AG04450 (cell line): Measurements from ENCODE around the gene ABCA2. TPM values are rescaled to one million over a fixed set of nuclear protein-coding genes. Genes with fewer than 3 reads are reported as not detected.

Source experiments
- CTCF ChIA-PET: fragments of 300-600, 350-600 bp; formaldehyde crosslinking; extraction: SDS; loops from one replicate; lab custom pipeline; 2022; ENCODE audit warnings: antibody characterized with exemption, inconsistent platforms; lab: Charles Lee
- POLR2A ChIA-PET: fragments of 350-600 bp; formaldehyde crosslinking; extraction: SDS; loops from one replicate; lab custom pipeline; 2021; ENCODE audit warnings: antibody characterized with exemption, inconsistent platforms; lab: Yijun Ruan, JAX
- DNase-seq: peaks from one replicate; pipeline ENCODE4 v3.0.0-alpha.2; 2011; ENCODE audit warnings: low read depth, low spot score
- H3K27ac ChIP-seq: one replicate; pipeline ENCODE4 v1.5.1; 2012; ENCODE audit warnings: low read depth, low read length, control low read depth
- H3K27me3 ChIP-seq: one replicate; pipeline ENCODE4 v1.6.0; 2012; ENCODE audit warnings: low read length; ENCODE audit not compliant: control insufficient read depth, insufficient read depth
- H3K4me3 ChIP-seq: 2 replicates; pipeline ENCODE4 v1.5.1; 2011; ENCODE audit warnings: mild to moderate bottlenecking, low read depth, low read length, control low read depth
- H3K9me3 ChIP-seq: 2 replicates; pipeline ENCODE4 v1.5.1; 2012; ENCODE audit warnings: low read length; ENCODE audit not compliant: control insufficient read depth, insufficient read depth
- polyA plus RNA-seq: library from polyadenylated mRNA; depleted of rRNA; stranded (reverse); fragments of >200 nt; gene quantifications from 2 replicates; pipeline ENCODE4 v1.2.3, GENCODE V29; 2011
- TF ChIP-seq, protein P1 (sequence below): IDR thresholded peaks from 2 replicates; pipeline ENCODE4 v1.5.1; 2011; ENCODE audit warnings: low read depth, low read length, control low read depth, inconsistent platforms

Gene ABCA2
- polyA plus RNA-seq, 1 experiment, result 4.7 TPM

DNA sequence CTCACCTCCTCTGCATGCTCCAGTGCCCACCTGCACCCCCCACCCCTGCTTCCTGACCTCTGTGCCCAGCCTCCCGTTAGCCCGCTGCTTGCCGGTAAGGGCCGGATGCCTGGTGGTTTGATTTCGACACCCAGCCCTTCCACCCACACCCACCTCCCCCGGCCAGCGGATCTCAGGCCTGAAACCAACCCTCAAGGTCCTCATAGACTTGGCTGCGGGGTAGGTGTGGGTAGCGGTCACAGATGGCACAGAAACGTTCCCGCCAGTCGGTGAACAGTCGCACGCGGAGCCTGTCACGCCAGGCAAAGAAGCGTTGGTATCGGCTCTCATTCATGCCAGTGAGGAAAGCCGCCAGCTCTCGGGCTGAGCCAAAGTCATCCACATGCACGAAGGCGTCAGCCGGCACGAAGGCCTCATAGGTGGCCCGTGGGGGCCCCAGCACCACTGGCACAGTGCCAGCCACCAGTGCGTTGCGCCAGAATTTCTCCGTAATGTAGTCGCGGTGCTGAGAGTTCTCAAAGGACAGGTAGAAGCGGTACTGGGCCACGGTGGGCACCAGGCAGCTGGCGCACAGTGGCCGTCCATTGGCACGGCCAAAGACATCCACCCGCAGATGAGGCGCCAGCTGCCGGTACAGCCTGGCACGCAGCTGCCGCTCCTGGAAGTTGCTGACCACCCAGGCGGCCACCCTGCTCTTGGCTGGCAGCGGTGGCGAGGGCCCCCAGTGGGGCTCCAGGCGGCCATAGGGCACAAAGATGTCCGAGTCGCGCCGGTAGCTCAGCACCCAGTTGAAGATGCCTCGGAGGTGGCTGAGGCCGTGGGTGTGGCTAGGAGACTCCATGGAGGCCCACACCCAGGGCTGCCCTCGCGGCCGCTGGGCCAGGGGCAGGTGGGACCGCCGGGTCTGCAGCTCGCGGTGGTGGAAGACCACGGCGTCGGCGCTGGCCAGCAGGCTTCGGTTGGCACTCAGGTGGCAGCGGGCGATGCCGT lies 2.8 kb upstream of the ABCA2 start:
- Histone ChIP-seq H3K27me3 (no peaks in the 10 kb centered on the region), H3K27ac (no peak overlapping the region), H3K9me3 (no peaks in the 10 kb centered on the region; the same call in 1 of the 2 replicates), H3K4me3 (no peak overlapping the region)
- no peak for DNase-seq
- TF ChIP-seq, protein P1, sequence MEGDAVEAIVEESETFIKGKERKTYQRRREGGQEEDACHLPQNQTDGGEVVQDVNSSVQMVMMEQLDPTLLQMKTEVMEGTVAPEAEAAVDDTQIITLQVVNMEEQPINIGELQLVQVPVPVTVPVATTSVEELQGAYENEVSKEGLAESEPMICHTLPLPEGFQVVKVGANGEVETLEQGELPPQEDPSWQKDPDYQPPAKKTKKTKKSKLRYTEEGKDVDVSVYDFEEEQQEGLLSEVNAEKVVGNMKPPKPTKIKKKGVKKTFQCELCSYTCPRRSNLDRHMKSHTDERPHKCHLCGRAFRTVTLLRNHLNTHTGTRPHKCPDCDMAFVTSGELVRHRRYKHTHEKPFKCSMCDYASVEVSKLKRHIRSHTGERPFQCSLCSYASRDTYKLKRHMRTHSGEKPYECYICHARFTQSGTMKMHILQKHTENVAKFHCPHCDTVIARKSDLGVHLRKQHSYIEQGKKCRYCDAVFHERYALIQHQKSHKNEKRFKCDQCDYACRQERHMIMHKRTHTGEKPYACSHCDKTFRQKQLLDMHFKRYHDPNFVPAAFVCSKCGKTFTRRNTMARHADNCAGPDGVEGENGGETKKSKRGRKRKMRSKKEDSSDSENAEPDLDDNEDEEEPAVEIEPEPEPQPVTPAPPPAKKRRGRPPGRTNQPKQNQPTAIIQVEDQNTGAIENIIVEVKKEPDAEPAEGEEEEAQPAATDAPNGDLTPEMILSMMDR, result no peak
- CTCF ChIA-PET, result interaction anchor here (0.5 to 2.2 kb wide), 10 partner anchors 10 to 83 kb away, joined by 3 to 13 read pairs (median 8); partner anchors contain the start of gene PAXX
- POLR2A ChIA-PET, result no interaction called here

DNA sequence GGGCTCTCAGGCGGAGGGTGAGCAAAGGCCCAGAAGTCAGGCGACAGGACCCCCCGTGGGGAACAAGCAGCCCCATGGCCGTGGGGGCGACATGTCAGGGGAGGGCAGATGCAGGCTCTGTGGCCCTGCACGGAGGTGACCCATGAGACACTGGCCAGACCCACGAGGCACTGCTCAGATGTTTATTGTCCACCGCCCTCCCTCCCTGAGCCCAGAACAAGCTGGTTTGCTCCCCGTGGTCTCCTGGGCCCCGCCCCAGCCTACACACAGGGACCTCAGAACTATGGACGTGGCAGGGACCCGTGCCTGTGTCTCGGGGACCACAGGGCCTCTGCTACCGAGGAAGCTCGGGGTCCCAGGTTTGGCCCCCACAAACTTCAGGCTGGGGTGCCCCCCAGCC lies 2.0 kb upstream of the ABCA2 start:
- Histone ChIP-seq H3K27ac (no peak overlapping the region), H3K4me3 (no peak overlapping the region), H3K27me3 (no peaks in the 10 kb centered on the region), H3K9me3 (no peaks in the 10 kb centered on the region; the same call in 1 of the 2 replicates)
- TF ChIP-seq, protein P1, result no peak
- CTCF ChIA-PET, result interaction anchor here (0.5 to 2.2 kb wide), 32 partner anchors 9 to 243 kb away, joined by 3 to 15 read pairs (median 6); partner anchors contain the start of genes AJM1, C8G, CLIC3 and FBXW5
- DNase-seq, result no peak
- POLR2A ChIA-PET, result interaction anchor here (1.4 kb wide), 1 partner anchor 86 kb away, joined by 3 read pairs; no protein-coding TSS in a partner anchor

DNA sequence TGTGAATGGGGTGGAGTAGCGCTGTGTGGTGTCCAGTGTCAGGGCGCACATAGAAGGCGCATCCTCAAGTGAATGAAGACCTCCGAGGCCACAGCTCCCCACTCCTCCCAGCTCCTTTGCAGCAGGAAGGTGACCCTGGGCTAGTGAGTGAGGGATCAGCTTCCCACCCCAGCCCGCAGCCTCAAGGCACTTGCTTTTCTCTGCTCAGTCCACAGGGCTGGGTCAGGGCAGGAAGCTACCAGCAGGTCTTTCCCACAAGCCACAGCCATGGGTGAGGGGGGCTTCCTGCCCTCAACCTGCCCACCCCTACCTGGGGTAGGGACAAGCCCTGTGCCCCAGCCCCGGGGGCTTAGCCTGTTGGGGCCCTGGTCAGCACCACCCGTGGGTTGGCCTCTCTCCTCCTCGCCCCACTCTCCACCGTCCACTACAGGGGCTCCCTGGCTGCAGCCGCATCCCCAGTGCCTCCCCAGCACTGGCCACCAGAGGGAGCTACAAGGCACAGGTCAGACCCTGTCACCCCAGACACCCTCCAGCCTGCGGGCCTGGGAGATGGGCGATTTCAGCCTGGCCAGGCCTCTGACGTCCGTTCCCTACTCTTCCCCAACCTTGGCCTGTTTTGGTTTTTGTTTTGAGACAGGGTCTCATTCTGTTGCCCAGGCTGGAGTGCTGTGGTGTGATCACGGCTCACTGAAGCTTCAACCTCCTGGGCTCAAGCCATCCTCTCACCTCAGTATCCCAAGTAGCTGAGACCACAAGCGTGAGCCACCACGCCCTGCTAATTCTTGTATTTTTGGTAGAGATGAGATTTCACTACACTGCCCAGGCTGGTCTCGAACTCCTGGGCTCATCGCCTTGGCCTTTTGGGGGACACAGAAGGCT lies 1.3 kb upstream of the ABCA2 start:
- Histone ChIP-seq H3K4me3 (no peak overlapping the region; the same call in 1 of the 2 replicates), H3K27ac (no peak overlapping the region), H3K9me3 (no peaks in the 10 kb centered on the region; the same call in 1 of the 2 replicates), H3K27me3 (no peaks in the 10 kb centered on the region)
- CTCF ChIA-PET, result interaction anchor here (0.6 to 2.2 kb wide), 34 partner anchors 8 to 242 kb away, joined by 3 to 15 read pairs (median 6); partner anchors contain the start of genes AJM1, C8G, CLIC3 and FBXW5
- TF ChIP-seq, protein P1, result peak; percentile 88
- POLR2A ChIA-PET, result interaction anchor here (1.4 kb wide), 1 partner anchor 86 kb away, joined by 3 read pairs; no protein-coding TSS in a partner anchor
- DNase-seq, result no peak

DNA sequence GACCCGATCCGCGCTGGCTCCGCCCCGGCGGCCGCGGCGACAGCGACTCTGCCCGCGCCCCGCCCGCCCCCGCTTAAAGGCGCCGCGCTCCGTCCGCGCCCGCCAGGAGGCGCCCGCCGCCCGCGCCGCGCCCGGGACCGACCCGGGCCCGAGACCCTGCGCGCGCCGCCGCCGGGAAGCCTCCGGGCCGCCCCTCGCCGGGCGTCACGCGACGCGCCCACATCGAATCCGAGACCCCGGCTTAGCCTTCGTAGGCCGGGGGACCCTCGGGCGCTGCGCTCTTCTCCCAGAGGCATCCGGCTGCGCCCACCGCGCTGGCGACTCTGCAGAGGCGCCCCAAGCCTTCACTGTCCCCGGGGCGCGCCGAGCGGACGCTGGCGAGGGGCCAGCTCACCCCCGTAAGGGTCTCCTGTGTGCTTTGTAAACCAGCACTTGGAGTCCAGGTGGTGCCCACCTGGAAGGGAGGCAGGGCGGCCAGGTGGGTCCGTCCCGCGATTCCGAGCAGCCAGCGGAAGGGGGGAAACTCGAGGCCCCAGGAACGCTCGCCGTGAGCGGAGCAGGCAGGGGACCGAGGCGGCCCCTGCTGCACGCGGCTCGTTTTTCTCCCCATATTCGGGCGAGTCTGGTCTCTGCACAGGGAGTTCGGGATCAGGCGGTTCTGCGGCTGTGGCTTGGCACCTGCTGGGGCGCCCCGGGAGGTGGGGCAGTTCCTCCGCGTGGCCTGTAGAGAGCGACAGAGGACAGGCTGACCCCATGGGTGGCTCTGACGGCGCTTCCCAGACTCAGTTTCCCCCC lies 423 bp upstream of the ABCA2 start:
- ChIA-PET POLR2A (interaction anchor here (1.4 kb wide), 1 partner anchor 85 kb away, joined by 3 read pairs; no protein-coding TSS in a partner anchor), CTCF (interaction anchor here (0.6 to 2.2 kb wide), 27 partner anchors 8 to 241 kb away, joined by 3 to 15 read pairs (median 6); partner anchors contain the start of genes C8G, CLIC3, FBXW5 and PAXX)
- Histone ChIP-seq H3K27me3 (no peaks in the 10 kb centered on the region), H3K4me3 (peak overlapping the region; percentile 59), H3K27ac (no peak overlapping the region), H3K9me3 (no peaks in the 10 kb centered on the region; the same call in 1 of the 2 replicates)
- TF ChIP-seq, protein P1, result peak; percentile 29; the same call in 1 of the 2 replicates
- DNase-seq, result no peak
